KMS-11 (cell line): ENCODE data around the gene PCDH12.

Experiments used
- H2AFZ ChIP-seq: fragments of 200-600 bp; sonication (generic); 2 replicates; pipeline ENCODE4 v1.6.1; 2016; ENCODE audit warnings: antibody characterized with exemption, mixed run types, low read depth
- H3K27ac ChIP-seq: fragments of 200-600 bp; sonication (generic); 2 replicates; pipeline ENCODE4 v1.6.1; 2016; ENCODE audit warnings: mild to moderate bottlenecking, mixed run types
- H3K27me3 ChIP-seq: fragments of 200-600 bp; sonication (generic); 2 replicates; pipeline ENCODE4 v1.6.1; 2017; ENCODE audit warnings: mild to moderate bottlenecking, low read depth, mixed run types, moderate library complexity; ENCODE audit not compliant: insufficient read depth
- H3K36me3 ChIP-seq: fragments of 200-600 bp; sonication (generic); 2 replicates; pipeline ENCODE4 v1.6.1; 2017; ENCODE audit warnings: mild to moderate bottlenecking, mixed run types; ENCODE audit not compliant: insufficient read depth
- H3K4me1 ChIP-seq: fragments of 200-600 bp; sonication (generic); 2 replicates; pipeline ENCODE4 v1.6.1; 2016; ENCODE audit warnings: mild to moderate bottlenecking, low read depth, mixed run types; ENCODE audit not compliant: poor library complexity, severe bottlenecking
- H3K4me2 ChIP-seq: fragments of 200-600 bp; sonication (generic); 2 replicates; pipeline ENCODE4 v1.7.0; 2016; ENCODE audit warnings: mild to moderate bottlenecking, mixed run types
- H3K4me3 ChIP-seq: fragments of 200-600 bp; sonication (generic); IDR thresholded peaks from 2 replicates; pipeline ENCODE4 v1.6.1; 2017; ENCODE audit warnings: low read depth, low read length, mixed read lengths; ENCODE audit not compliant: insufficient read depth
- H3K79me2 ChIP-seq: fragments of 200-600 bp; sonication (generic); 2 replicates; pipeline ENCODE4 v1.6.1; 2016; ENCODE audit warnings: low read depth, mixed run types; ENCODE audit not compliant: insufficient read depth
- H3K9ac ChIP-seq: fragments of 200-600 bp; sonication (generic); 2 replicates; pipeline ENCODE4 v1.6.1; 2016; ENCODE audit warnings: mild to moderate bottlenecking, mixed run types
- H4K20me1 ChIP-seq: fragments of 200-600 bp; sonication (generic); 2 replicates; pipeline ENCODE4 v1.6.1; 2016; ENCODE audit warnings: mild to moderate bottlenecking, mixed run types; ENCODE audit not compliant: insufficient read depth
- CTCF ChIP-seq: fragments of 200-600 bp; sonication (generic); conservative IDR thresholded peaks from 2 replicates; pipeline ENCODE4 v1.6.1; 2017; ENCODE audit warnings: low read depth, mild to moderate bottlenecking, antibody characterized with exemption, low read length, moderate library complexity, mixed read lengths

PCDH12 gene

DNA sequence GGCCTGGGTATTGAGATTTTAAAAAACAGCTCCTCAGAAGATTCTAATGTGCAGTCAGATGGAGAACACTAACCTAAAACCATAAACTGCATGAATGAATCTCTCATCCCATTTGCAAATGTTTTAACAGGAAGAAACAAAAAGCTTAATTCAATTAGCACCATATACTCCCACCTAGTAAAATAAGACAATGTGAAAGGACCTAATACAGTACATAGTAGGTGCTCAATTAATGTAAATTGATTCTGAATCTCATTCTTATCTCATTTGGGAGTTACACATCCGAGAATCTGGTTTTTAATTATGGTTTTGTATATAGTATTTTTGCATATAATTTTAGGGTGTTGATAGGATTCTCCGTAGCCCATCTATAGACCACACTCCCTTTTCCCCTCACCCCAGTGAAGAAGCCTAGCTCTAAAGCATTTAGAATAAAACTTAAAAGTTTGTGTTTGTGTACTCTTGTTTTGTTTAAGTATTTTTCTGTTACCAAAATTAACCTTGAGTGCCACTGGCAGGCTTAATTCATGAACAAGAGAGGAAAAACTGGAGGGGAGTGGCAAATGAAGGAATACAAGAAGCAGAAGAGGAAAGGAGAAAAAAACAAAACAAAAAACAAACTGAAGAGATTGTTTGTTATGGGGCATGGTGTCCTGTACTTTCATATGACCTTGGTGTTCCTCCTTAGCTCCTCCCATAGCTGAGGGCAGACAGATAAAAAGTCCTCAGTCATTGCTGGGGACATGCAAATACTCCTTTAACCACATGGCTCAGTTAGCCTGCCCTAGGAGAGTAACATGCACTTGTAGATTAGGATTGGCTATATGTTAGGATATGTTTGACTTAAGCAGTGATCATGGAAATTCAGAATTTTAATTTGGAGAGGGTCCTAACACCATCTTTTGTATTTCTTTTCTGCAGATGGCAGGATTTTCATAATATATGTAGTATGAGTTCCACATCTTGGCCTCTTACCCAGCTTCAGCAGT lies 12.1 kb upstream of the PCDH12 start:
- Histone ChIP-seq H3K9ac (peak overlapping the region; percentile 80), H3K4me2 (peak overlapping the region; percentile 98), H2AFZ (peak overlapping the region; percentile 95; the same call in 1 of the 2 replicates), H3K27ac (peak overlapping the region; percentile 86), H4K20me1 (no peaks in the 10 kb centered on the region), H3K4me1 (peaks cover 27% of the 10 kb centered on the region), H3K36me3 (no peaks in the 10 kb centered on the region), H3K79me2 (peaks cover 14% of the 10 kb centered on the region; the same call in 1 of the 2 replicates), H3K27me3 (no peaks in the 10 kb centered on the region), H3K4me3 (peak overlapping the region; percentile 40)
- TF ChIP-seq CTCF, result no peak

- Histone ChIP-seq H3K4me2 (peak within 1 kb of the TSS; percentile 98), H3K4me3 (peak within 1 kb of the TSS; percentile 40), H3K9ac (peak within 1 kb of the TSS; percentile 80), H3K27ac (peak within 1 kb of the TSS; percentile 86), H3K36me3 (no peaks in the 10 kb centered on the region), H3K27me3 (no peaks in the 10 kb centered on the region), H4K20me1 (no peaks in the 10 kb centered on the region), H3K79me2 (peaks cover 14% of the 10 kb centered on the region; the same call in 1 of the 2 replicates), H2AFZ (peak within 1 kb of the TSS; percentile 95), H3K4me1 (peaks cover 27% of the 10 kb centered on the region)
- TF ChIP-seq CTCF, result peak; percentile 79
Measured at GRCh38 chr5:141968914-141969608, 11.1 kb upstream of the PCDH12 start, which contains the start of gene RNF14. Gene RNF14, plus strand, starts transcription at chr5:141969105. Its CDS starts 4,484 bp downstream, at chr5:141973589.

DNA sequence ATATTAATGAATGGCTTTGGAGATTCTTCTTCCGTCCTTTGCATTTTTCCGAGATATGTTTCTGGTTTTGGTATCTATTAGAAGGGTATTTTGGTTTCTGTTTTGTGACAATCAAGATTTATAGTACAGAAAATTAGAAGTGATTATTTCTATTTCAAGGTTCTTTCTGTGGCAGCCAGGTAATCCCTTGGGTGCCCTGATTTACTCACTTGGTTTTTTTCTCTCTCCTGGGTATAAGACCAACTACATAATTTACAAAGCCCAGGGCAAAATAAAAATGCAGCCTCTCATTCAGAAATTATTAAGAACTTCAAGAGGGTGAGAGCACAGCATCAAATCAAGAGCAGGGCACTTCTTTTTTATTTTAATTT lies 8.9 kb upstream of the PCDH12 start:
- Histone ChIP-seq H3K27ac (no peak overlapping the region), H3K4me1 (peaks cover 27% of the 10 kb centered on the region), H3K36me3 (no peaks in the 10 kb centered on the region), H3K9ac (no peak overlapping the region), H2AFZ (no peak overlapping the region), H3K4me2 (no peak overlapping the region), H3K27me3 (no peaks in the 10 kb centered on the region), H3K4me3 (no peak overlapping the region), H3K79me2 (peaks cover 14% of the 10 kb centered on the region; the same call in 1 of the 2 replicates), H4K20me1 (no peaks in the 10 kb centered on the region)
- TF ChIP-seq CTCF, result no peak

GRCh38 chr5:141966275-141966962 lies 8.4 kb upstream of the PCDH12 start:
- no peak overlapping the region for H3K27ac ChIP-seq
- no peak for TF ChIP-seq CTCF
- peaks cover 14% of the 10 kb centered on the region; the same call in 1 of the 2 replicates for H3K79me2 ChIP-seq
- H3K27me3 ChIP-seq, result no peaks in the 10 kb centered on the region
- no peak overlapping the region for H3K9ac ChIP-seq
- H3K4me1 ChIP-seq, result peaks cover 26% of the 10 kb centered on the region
- no peak overlapping the region for H3K4me3 ChIP-seq
- no peaks in the 10 kb centered on the region for H4K20me1 ChIP-seq
- no peak overlapping the region for H2AFZ ChIP-seq
- no peak overlapping the region for H3K4me2 ChIP-seq
- no peaks in the 10 kb centered on the region for H3K36me3 ChIP-seq
